ENCODE data around the gene PITPNC1.

GRCh38 chr17:67459985-67460384 is 82.9 kb downstream of the PITPNC1 start:
- TF ChIP-seq CTCF (conservative IDR thresholded peaks at IDR 0.05 in 1 of 2, IDR thresholded peaks at IDR 0.05 in 1 of 2; ENCODE audit: extremely low read depth in 1 of 2, insufficient read depth in 1 of 2, low read depth in 1 of 2, low read length in 2 of 2) (no peak), EZH2 (IDR thresholded peaks at IDR 0.05; ENCODE audit: borderline replicate concordance, low read length) (no peak)
